ENCODE results near the gene GFI1.
A peak's percentile ranks its signal among the peaks of the same experiment; 100 is the strongest.
"Not testable (repeated sequence)": the region's sequence is repeated elsewhere in the genome, so short reads cannot be mapped to it uniquely, and the experiment has no call there.

The GFI1 gene

GRCh38 chr1:92441697-92442342, 44.9 kb downstream of the GFI1 start:
- Histone ChIP-seq H3K4me1 (ENCODE audit: control insufficient read depth, insufficient read depth, low read length) (0 out of 2 replicates have a peak, but pooled peaks cover 2% of the 10 kb centered on the region), H3K9ac (ENCODE audit: low read depth, low read length) (no peak overlapping the region), H3K36me3 (ENCODE audit: control insufficient read depth, insufficient read depth, low read length) (no peaks in the 10 kb centered on the region), H3K27me3 (ENCODE audit: control insufficient read depth, insufficient read depth, low read length) (no peaks in the 10 kb centered on the region), H3K9me3 (ENCODE audit: control insufficient read depth, insufficient read depth, low read length) (no peaks in the 10 kb centered on the region; the same call in 1 of the 2 replicates), H3K27ac (ENCODE audit: low read depth, low read length) (peak overlapping the region; percentile 7), H3K4me3 (ENCODE audit: low read depth, low read length) (0 out of 2 replicates have a peak overlapping the region, but pooled peaks have one; percentile 33)

- H3K27ac ChIP-seq (ENCODE audit: low read depth, low read length), result peak overlapping the region; percentile 7
- H3K9ac ChIP-seq (ENCODE audit: low read depth, low read length), result no peak overlapping the region
- no peaks in the 10 kb centered on the region for H3K27me3 ChIP-seq (ENCODE audit: control insufficient read depth, insufficient read depth, low read length)
- H3K9me3 ChIP-seq (ENCODE audit: control insufficient read depth, insufficient read depth, low read length), result no peaks in the 10 kb centered on the region; the same call in 1 of the 2 replicates
- no peak overlapping the region for H3K4me3 ChIP-seq (ENCODE audit: low read depth, low read length)
- no peaks in the 10 kb centered on the region for H3K36me3 ChIP-seq (ENCODE audit: control insufficient read depth, insufficient read depth, low read length)
- H3K4me1 ChIP-seq (ENCODE audit: control insufficient read depth, insufficient read depth, low read length), result 0 out of 2 replicates have a peak, but pooled peaks cover 2% of the 10 kb centered on the region
Measured at GRCh38 chr1:92441316-92441696, 45.4 kb downstream of the GFI1 start.

GRCh38 chr1:92439291-92439690, 47.4 kb downstream of the GFI1 start:
- 0 out of 2 replicates have a peak, but pooled peaks cover 2% of the 10 kb centered on the region for H3K4me1 ChIP-seq (ENCODE audit: control insufficient read depth, insufficient read depth, low read length)
- no peaks in the 10 kb centered on the region for H3K36me3 ChIP-seq (ENCODE audit: control insufficient read depth, insufficient read depth, low read length)
- no peaks in the 10 kb centered on the region for H3K27me3 ChIP-seq (ENCODE audit: control insufficient read depth, insufficient read depth, low read length)
- no peak overlapping the region for H3K27ac ChIP-seq (ENCODE audit: low read depth, low read length)
- no peak overlapping the region for H3K4me3 ChIP-seq (ENCODE audit: low read depth, low read length)
- no peaks in the 10 kb centered on the region; the same call in 1 of the 2 replicates for H3K9me3 ChIP-seq (ENCODE audit: control insufficient read depth, insufficient read depth, low read length)
- H3K9ac ChIP-seq (ENCODE audit: low read depth, low read length), result no peak overlapping the region

- not testable (repeated sequence) for H3K9me3 ChIP-seq (ENCODE audit: control insufficient read depth, insufficient read depth, low read length); H3K4me3 ChIP-seq (ENCODE audit: low read depth, low read length); H3K36me3 ChIP-seq (ENCODE audit: control insufficient read depth, insufficient read depth, low read length); H3K27me3 ChIP-seq (ENCODE audit: control insufficient read depth, insufficient read depth, low read length); H3K9ac ChIP-seq (ENCODE audit: low read depth, low read length); H3K4me1 ChIP-seq (ENCODE audit: control insufficient read depth, insufficient read depth, low read length); H3K27ac ChIP-seq (ENCODE audit: low read depth, low read length)
Measured at GRCh38 chr1:92434572-92434971, 52.2 kb downstream of the GFI1 start.

- H3K27me3 ChIP-seq (ENCODE audit: control insufficient read depth, insufficient read depth, low read length), result no peaks in the 10 kb centered on the region
- H3K4me3 ChIP-seq (ENCODE audit: low read depth, low read length), result no peak overlapping the region
- H3K9ac ChIP-seq (ENCODE audit: low read depth, low read length), result no peak overlapping the region
- no peaks in the 10 kb centered on the region for H3K36me3 ChIP-seq (ENCODE audit: control insufficient read depth, insufficient read depth, low read length)
- no peaks in the 10 kb centered on the region for H3K9me3 ChIP-seq (ENCODE audit: control insufficient read depth, insufficient read depth, low read length)
- H3K4me1 ChIP-seq (ENCODE audit: control insufficient read depth, insufficient read depth, low read length), result peaks cover 16% of the 10 kb centered on the region
- no peak overlapping the region for H3K27ac ChIP-seq (ENCODE audit: low read depth, low read length)
Measured at GRCh38 chr1:92430030-92430429, 56.7 kb downstream of the GFI1 start.

- Histone ChIP-seq H3K9ac (ENCODE audit: low read depth, low read length) (no peak overlapping the region), H3K27ac (ENCODE audit: low read depth, low read length) (no peak overlapping the region), H3K36me3 (ENCODE audit: control insufficient read depth, insufficient read depth, low read length) (no peaks in the 10 kb centered on the region), H3K4me1 (ENCODE audit: control insufficient read depth, insufficient read depth, low read length) (peaks cover 16% of the 10 kb centered on the region), H3K27me3 (ENCODE audit: control insufficient read depth, insufficient read depth, low read length) (no peaks in the 10 kb centered on the region), H3K9me3 (ENCODE audit: control insufficient read depth, insufficient read depth, low read length) (no peaks in the 10 kb centered on the region), H3K4me3 (ENCODE audit: low read depth, low read length) (no peak overlapping the region)
Measured at GRCh38 chr1:92425617-92426016, 61.1 kb downstream of the GFI1 start.

Data from HUES48 (cell line).